ENCODE data around the gene ZIK1.

Gene ZIK1

DNA sequence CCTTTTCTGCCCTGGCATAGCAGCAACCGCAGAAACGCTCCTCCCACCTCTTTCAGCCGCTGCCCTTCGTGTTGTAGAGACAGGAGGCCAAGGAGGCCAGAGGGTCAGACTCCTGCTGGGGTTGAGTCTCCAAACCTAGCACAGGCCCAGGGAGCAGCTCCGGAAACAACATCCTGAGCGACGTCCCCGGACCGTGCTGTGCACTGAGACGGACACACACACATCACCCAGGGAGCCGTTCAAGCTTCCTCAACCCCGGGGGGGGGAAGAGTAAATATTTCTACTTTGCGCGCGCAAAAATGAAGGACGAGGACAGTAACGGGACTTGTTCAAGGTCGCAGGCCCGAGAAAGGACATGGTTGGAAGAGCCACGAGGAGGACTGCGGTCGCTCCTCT, 24.9 kb upstream of the ZIK1 start:
- peak overlapping the region; percentile 92 for H3K4me3 ChIP-seq
- H3K27ac ChIP-seq = peak overlapping the region in 1 of 2 donors; percentile 72
- TF ChIP-seq CTCF (IDR thresholded peaks at IDR 0.05) = no peak
- DNase-seq (ENCODE audit: low spot score) = no peak

GRCh38 chr19:57559404-57560025, 24.4 kb upstream of the ZIK1 start, which contains the start of gene ZNF550:
ZNF550 (minus strand) TSS chr19:57559863; CDS start chr19:57559682, 181 bp downstream.
- no peak for TF ChIP-seq CTCF (IDR thresholded peaks at IDR 0.05)
- Histone ChIP-seq H3K27ac (peak within 1 kb of the TSS in 1 of 2 donors; percentile 72), H3K4me3 (peak within 1 kb of the TSS; percentile 92)
- DNase-seq (ENCODE audit: low spot score) = peak; percentile 91

GRCh38 chr19:57560049-57560491, 23.9 kb upstream of the ZIK1 start:
- Histone ChIP-seq H3K4me3 (peak overlapping the region; percentile 92), H3K27ac (no peak overlapping the region)
- no peak for DNase-seq (ENCODE audit: low spot score)
- no peak for TF ChIP-seq CTCF (IDR thresholded peaks at IDR 0.05)

DNA sequence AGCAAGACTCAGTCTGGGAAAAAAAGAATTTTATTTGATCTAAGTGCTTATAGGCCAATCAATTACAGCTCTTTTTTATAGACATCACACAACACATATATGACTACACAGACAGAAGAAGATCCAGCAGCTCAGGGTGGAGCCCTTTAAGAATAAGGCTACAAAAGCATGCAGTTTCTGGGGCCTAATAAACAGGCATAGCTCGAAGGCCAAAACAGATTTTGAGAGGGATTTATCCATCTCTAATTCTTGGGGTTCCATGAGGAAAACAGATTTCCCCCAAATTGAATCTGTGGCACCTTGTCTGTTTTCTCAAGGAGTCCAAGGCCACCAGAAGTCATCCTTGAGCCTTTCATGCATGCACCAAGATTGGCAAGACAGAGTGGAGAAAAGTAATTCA, 20.4 kb upstream of the ZIK1 start:
- Histone ChIP-seq H3K27ac (no peak overlapping the region), H3K4me3 (no peak overlapping the region)
- no peak for DNase-seq (ENCODE audit: low spot score)
- TF ChIP-seq CTCF (IDR thresholded peaks at IDR 0.05) = no peak

DNA sequence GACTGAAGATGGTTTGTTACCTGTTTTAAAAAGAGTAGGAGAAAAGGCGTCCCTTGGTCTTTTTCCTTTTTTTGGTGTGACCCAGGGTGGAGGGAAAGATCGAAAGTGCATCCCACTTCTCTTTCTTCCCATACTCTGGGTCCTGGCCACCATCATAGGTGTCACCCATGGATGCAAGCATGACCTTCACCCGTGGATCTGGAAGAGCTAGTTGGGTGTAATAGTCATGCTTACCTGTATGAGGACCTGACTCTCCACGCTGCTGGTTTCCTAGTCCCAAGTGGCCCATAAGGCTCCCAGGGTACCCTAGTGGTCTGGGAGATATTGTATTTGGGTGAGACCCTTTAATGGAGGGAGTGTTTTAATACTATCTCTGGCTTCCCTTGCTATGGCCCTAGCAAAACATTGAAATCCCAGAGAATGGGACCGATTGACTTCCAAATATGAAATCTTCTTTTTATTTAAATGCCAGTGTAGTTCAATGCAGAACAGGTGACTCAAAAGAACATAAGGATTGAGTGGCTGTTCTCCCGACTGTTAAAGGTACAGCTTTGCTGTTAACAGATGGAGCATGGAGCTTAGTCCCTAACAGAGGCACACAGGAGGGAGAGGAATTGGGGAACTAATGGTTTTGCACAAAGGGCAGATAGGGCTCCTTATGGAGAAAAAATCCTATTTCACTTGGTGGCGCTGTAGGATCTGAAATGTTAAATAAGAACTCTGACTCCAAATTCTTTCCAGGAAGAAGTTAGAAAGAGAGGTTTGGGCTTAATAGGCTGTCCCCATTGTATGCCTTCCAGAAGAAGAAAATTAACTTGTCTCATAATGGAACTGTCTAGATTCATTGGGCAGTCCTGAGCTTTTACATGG, 17.3 kb upstream of the ZIK1 start:
- Histone ChIP-seq H3K4me3 (no peak overlapping the region), H3K27ac (no peak overlapping the region)
- TF ChIP-seq CTCF (IDR thresholded peaks at IDR 0.05) = no peak
- no peak for DNase-seq (ENCODE audit: low spot score)

DNA sequence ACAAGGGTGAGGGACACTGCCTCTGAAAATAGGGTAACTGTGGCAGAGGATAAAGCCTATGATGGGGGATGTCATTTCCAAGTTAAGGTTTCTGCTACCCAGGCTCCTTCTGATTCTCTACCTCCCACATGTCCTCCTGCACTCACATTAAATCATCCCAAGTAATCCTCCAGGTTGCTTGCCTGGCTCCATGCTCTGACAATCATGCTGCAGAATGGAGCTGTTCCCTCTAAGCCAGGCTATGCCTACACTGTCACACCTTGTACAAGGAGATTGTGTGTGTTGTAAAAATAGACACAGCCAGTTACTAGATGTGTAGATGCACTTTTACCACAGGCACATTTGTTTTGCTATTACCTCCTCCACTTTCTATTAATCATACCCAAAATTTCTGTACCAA, 13.2 kb upstream of the ZIK1 start:
- no peak for TF ChIP-seq CTCF (IDR thresholded peaks at IDR 0.05)
- Histone ChIP-seq H3K4me3 (no peak overlapping the region), H3K27ac (no peak overlapping the region)
- no peak for DNase-seq (ENCODE audit: low spot score)

Measured in coronary artery (tissue), 2 donors.